Parathyroid adenoma (tissue), 2 donors: ENCODE data around the gene CFAP46.
"Not testable (repeated sequence)": the region's sequence is repeated elsewhere in the genome, so short reads cannot be mapped to it uniquely, and the experiment has no call there.

ENCODE experiments used
- H2AFZ ChIP-seq: fragments of 300-600 bp; sonication (generic); one replicate; pipeline ENCODE4 v1.7.0; 2017; ENCODE audit warnings: antibody characterized with exemption, mild to moderate bottlenecking
- H3K27ac ChIP-seq: fragments of 300-600 bp; sonication (generic); one replicate; pipeline ENCODE4 v1.7.0; 2017
- H3K27me3 ChIP-seq: fragments of 300-600 bp; sonication (generic); one replicate; pipeline ENCODE4 v1.7.0; 2017; ENCODE audit warnings: low read length; ENCODE audit not compliant: control insufficient read depth, insufficient read depth
- H3K36me3 ChIP-seq: fragments of 300-600 bp; sonication (generic); one replicate; pipeline ENCODE4 v1.7.0; 2017; ENCODE audit warnings: low read length; ENCODE audit not compliant: control insufficient read depth, insufficient read depth
- H3K4me1 ChIP-seq: fragments of 300-600 bp; sonication (generic); one replicate; pipeline ENCODE4 v1.7.0; 2017; ENCODE audit warnings: control low read depth
- H3K4me2 ChIP-seq: fragments of 300-600 bp; sonication (generic); one replicate; pipeline ENCODE4 v1.7.0; 2017; ENCODE audit warnings: low read length
- H3K4me3 ChIP-seq: fragments of 300-600 bp; sonication (generic); one replicate; pipeline ENCODE4 v1.7.0; 2017; ENCODE audit warnings: low read depth, low read length
- H3K79me2 ChIP-seq: fragments of 300-600 bp; sonication (generic); one replicate; pipeline ENCODE4 v1.7.0; 2017; ENCODE audit warnings: control low read depth
- H3K9ac ChIP-seq: fragments of 300-600 bp; sonication (generic); one replicate; pipeline ENCODE4 v1.7.0; 2017; ENCODE audit warnings: mild to moderate bottlenecking
- H3K9me3 ChIP-seq: fragments of 300-600 bp; sonication (generic); one replicate; pipeline ENCODE4 v1.7.0; 2017; ENCODE audit warnings: low read length; ENCODE audit not compliant: control insufficient read depth
- CTCF ChIP-seq: fragments of 300-600 bp; sonication (generic); IDR thresholded peaks from one replicate; pipeline ENCODE4 v1.7.0; 2017; ENCODE audit warnings: antibody characterized with exemption, mild to moderate bottlenecking
- donor health status: primary hyperparathyroidism.

Gene CFAP46

GRCh38 chr10:132793213-132793612 lies 149.2 kb downstream of the CFAP46 start:
- no peaks in the 10 kb centered on the region for H3K9me3 ChIP-seq
- TF ChIP-seq CTCF = no peak
- H2AFZ ChIP-seq = no peak overlapping the region
- no peaks in the 10 kb centered on the region for H3K36me3 ChIP-seq
- no peaks in the 10 kb centered on the region for H3K79me2 ChIP-seq
- no peaks in the 10 kb centered on the region for H3K4me1 ChIP-seq
- no peak overlapping the region for H3K4me3 ChIP-seq
- H3K27me3 ChIP-seq = no peaks in the 10 kb centered on the region
- no peak overlapping the region for H3K27ac ChIP-seq
- H3K4me2 ChIP-seq = no peak overlapping the region
- no peak overlapping the region for H3K9ac ChIP-seq

GRCh38 chr10:132792796-132793195 lies 149.6 kb downstream of the CFAP46 start:
- Histone ChIP-seq H3K9me3 (no peaks in the 10 kb centered on the region), H3K9ac (no peak overlapping the region), H2AFZ (no peak overlapping the region), H3K36me3 (no peaks in the 10 kb centered on the region), H3K27ac (no peak overlapping the region), H3K4me2 (no peak overlapping the region), H3K4me3 (no peak overlapping the region), H3K27me3 (no peaks in the 10 kb centered on the region), H3K79me2 (no peaks in the 10 kb centered on the region), H3K4me1 (no peaks in the 10 kb centered on the region)
- TF ChIP-seq CTCF = no peak

GRCh38 chr10:132792099-132792498 lies 150.3 kb downstream of the CFAP46 start:
- not testable (repeated sequence) for H3K4me3 ChIP-seq

GRCh38 chr10:132790934-132791829 lies 151.2 kb downstream of the CFAP46 start:
- Histone ChIP-seq H3K9me3 (no peaks in the 10 kb centered on the region), H3K9ac (no peak overlapping the region), H3K79me2 (no peaks in the 10 kb centered on the region), H2AFZ (no peak overlapping the region), H3K27ac (no peak overlapping the region), H3K4me3 (no peak overlapping the region), H3K27me3 (no peaks in the 10 kb centered on the region), H3K36me3 (no peaks in the 10 kb centered on the region), H3K4me1 (no peaks in the 10 kb centered on the region), H3K4me2 (no peak overlapping the region)
- no peak for TF ChIP-seq CTCF

More at GRCh38 chr10:132792099-132792498, 150.3 kb downstream of the CFAP46 start:
- H3K9me3 ChIP-seq, H2AFZ ChIP-seq, H3K27me3 ChIP-seq, H3K4me2 ChIP-seq, H3K27ac ChIP-seq, H3K9ac ChIP-seq, H3K4me1 ChIP-seq, H3K79me2 ChIP-seq, H3K36me3 ChIP-seq: not testable (repeated sequence)

GRCh38 chr10:132790470-132790869 lies 151.9 kb downstream of the CFAP46 start:
- Histone ChIP-seq H3K9ac (no peak overlapping the region), H3K4me2 (no peak overlapping the region), H3K27me3 (no peaks in the 10 kb centered on the region), H3K4me1 (no peaks in the 10 kb centered on the region), H3K27ac (no peak overlapping the region), H3K9me3 (no peaks in the 10 kb centered on the region), H3K79me2 (no peaks in the 10 kb centered on the region), H2AFZ (no peak overlapping the region), H3K36me3 (no peaks in the 10 kb centered on the region), H3K4me3 (no peak overlapping the region)
- no peak for TF ChIP-seq CTCF
